ENCODE data around the gene TLE5.

Gene TLE5

GRCh38 chr19:3079578-3079977 is 17.3 kb upstream of the TLE5 start:
- H3K9me3 Mint-ChIP-seq = no peaks in the 10 kb centered on the region
- peaks cover 5% of the 10 kb centered on the region for H3K4me1 Mint-ChIP-seq
- no peaks in the 10 kb centered on the region for H3K36me3 Mint-ChIP-seq
- no peak overlapping the region for H3K4me3 Mint-ChIP-seq
- H3K27me3 Mint-ChIP-seq = no peaks in the 10 kb centered on the region
- H3K27ac Mint-ChIP-seq = no peak overlapping the region

GRCh38 chr19:3075605-3076431 is 13.5 kb upstream of the TLE5 start:
- Mint-ChIP-seq H3K4me3 (peak overlapping the region; percentile 42), H3K27me3 (no peaks in the 10 kb centered on the region), H3K36me3 (no peaks in the 10 kb centered on the region), H3K9me3 (no peaks in the 10 kb centered on the region), H3K4me1 (peaks cover 5% of the 10 kb centered on the region), H3K27ac (peak overlapping the region; percentile 59)

GRCh38 chr19:3073931-3074595 is 11.8 kb upstream of the TLE5 start:
- Mint-ChIP-seq H3K27me3 (no peaks in the 10 kb centered on the region), H3K4me3 (no peak overlapping the region), H3K27ac (no peak overlapping the region), H3K9me3 (no peaks in the 10 kb centered on the region), H3K4me1 (peaks cover 5% of the 10 kb centered on the region), H3K36me3 (no peaks in the 10 kb centered on the region)

- no peak overlapping the region for H3K27ac Mint-ChIP-seq
- H3K4me3 Mint-ChIP-seq = no peak overlapping the region
- H3K27me3 Mint-ChIP-seq = no peaks in the 10 kb centered on the region
- no peaks in the 10 kb centered on the region for H3K9me3 Mint-ChIP-seq
- no peaks in the 10 kb centered on the region for H3K36me3 Mint-ChIP-seq
- H3K4me1 Mint-ChIP-seq = peaks cover 5% of the 10 kb centered on the region
These were observed 10.9 kb upstream of the TLE5 start for GRCh38 chr19:3073159-3073563.

- Mint-ChIP-seq H3K36me3 (no peaks in the 10 kb centered on the region), H3K9me3 (no peaks in the 10 kb centered on the region), H3K27me3 (no peaks in the 10 kb centered on the region), H3K4me1 (peaks cover 5% of the 10 kb centered on the region), H3K4me3 (no peak overlapping the region), H3K27ac (no peak overlapping the region)
These were observed 9.5 kb upstream of the TLE5 start for GRCh38 chr19:3071768-3072167.

- Mint-ChIP-seq H3K27ac (no peak overlapping the region), H3K4me1 (peaks cover 10% of the 10 kb centered on the region), H3K36me3 (no peaks in the 10 kb centered on the region), H3K4me3 (no peak overlapping the region), H3K9me3 (no peaks in the 10 kb centered on the region), H3K27me3 (no peaks in the 10 kb centered on the region)
These were observed 5.8 kb upstream of the TLE5 start for GRCh38 chr19:3068071-3068470.

- Mint-ChIP-seq H3K4me1 (peaks cover 14% of the 10 kb centered on the region), H3K36me3 (no peaks in the 10 kb centered on the region), H3K27ac (peak overlapping the region; percentile 37), H3K4me3 (no peak overlapping the region), H3K27me3 (no peaks in the 10 kb centered on the region), H3K9me3 (no peaks in the 10 kb centered on the region)
These were observed 5.3 kb upstream of the TLE5 start for GRCh38 chr19:3067563-3067962.

- H3K27me3 Mint-ChIP-seq = no peaks in the 10 kb centered on the region
- peak overlapping the region; percentile 23 for H3K27ac Mint-ChIP-seq
- H3K36me3 Mint-ChIP-seq = no peaks in the 10 kb centered on the region
These were observed 4.3 kb upstream of the TLE5 start for GRCh38 chr19:3066482-3067049.

GRCh38 chr19:3065675-3066357 is 3.5 kb upstream of the TLE5 start:
- Mint-ChIP-seq H3K27ac (peak overlapping the region; percentile 62), H3K36me3 (no peaks in the 10 kb centered on the region), H3K4me3 (no peak overlapping the region), H3K9me3 (no peaks in the 10 kb centered on the region), H3K4me1 (peaks cover 16% of the 10 kb centered on the region), H3K27me3 (no peaks in the 10 kb centered on the region)

More at GRCh38 chr19:3066482-3067049, 4.3 kb upstream of the TLE5 start:
- no peaks in the 10 kb centered on the region for H3K9me3 Mint-ChIP-seq
- H3K4me3 Mint-ChIP-seq = no peak overlapping the region
- peaks cover 14% of the 10 kb centered on the region for H3K4me1 Mint-ChIP-seq

GRCh38 chr19:3064011-3064330 is 1.7 kb upstream of the TLE5 start:
- Mint-ChIP-seq H3K27ac (peak overlapping the region; percentile 76), H3K4me3 (peak overlapping the region; percentile 91), H3K36me3 (no peaks in the 10 kb centered on the region), H3K9me3 (no peaks in the 10 kb centered on the region), H3K27me3 (no peaks in the 10 kb centered on the region), H3K4me1 (peaks cover 28% of the 10 kb centered on the region)

GRCh38 chr19:3061182-3062161 is 823 bp downstream of the TLE5 start:
- Mint-ChIP-seq H3K27me3 (no peaks in the 10 kb centered on the region), H3K27ac (peak overlapping the region; percentile 65), H3K4me1 (peaks cover 48% of the 10 kb centered on the region), H3K4me3 (peak overlapping the region; percentile 87), H3K36me3 (peaks cover 3% of the 10 kb centered on the region), H3K9me3 (no peaks in the 10 kb centered on the region)

- H3K9me3 Mint-ChIP-seq = no peaks in the 10 kb centered on the region
- peaks cover 47% of the 10 kb centered on the region for H3K4me1 Mint-ChIP-seq
- H3K36me3 Mint-ChIP-seq = peaks cover 3% of the 10 kb centered on the region
- H3K27me3 Mint-ChIP-seq = no peaks in the 10 kb centered on the region
- peak overlapping the region; percentile 87 for H3K4me3 Mint-ChIP-seq
- H3K27ac Mint-ChIP-seq = peak overlapping the region; percentile 77
These were observed 1.5 kb downstream of the TLE5 start for GRCh38 chr19:3060857-3061181.

- H3K9me3 Mint-ChIP-seq = no peaks in the 10 kb centered on the region
- no peak overlapping the region for H3K27ac Mint-ChIP-seq
- peak overlapping the region; percentile 87 for H3K4me3 Mint-ChIP-seq
- H3K27me3 Mint-ChIP-seq = no peaks in the 10 kb centered on the region
- H3K4me1 Mint-ChIP-seq = peaks cover 56% of the 10 kb centered on the region
- peaks cover 4% of the 10 kb centered on the region for H3K36me3 Mint-ChIP-seq
These were observed 2.6 kb downstream of the TLE5 start for GRCh38 chr19:3059653-3060052.

- peak overlapping the region; percentile 62 for H3K27ac Mint-ChIP-seq
- H3K27me3 Mint-ChIP-seq = no peaks in the 10 kb centered on the region
- H3K4me3 Mint-ChIP-seq = no peak overlapping the region
- no peaks in the 10 kb centered on the region for H3K9me3 Mint-ChIP-seq
- H3K36me3 Mint-ChIP-seq = peaks cover 4% of the 10 kb centered on the region
- peaks cover 64% of the 10 kb centered on the region for H3K4me1 Mint-ChIP-seq
These were observed 3.4 kb downstream of the TLE5 start for GRCh38 chr19:3058821-3059314.

All from activated naive CD4-positive, alpha-beta T cell treated with anti-CD3 and anti-CD28 coated beads, Interleukin-2, amount 50 U/mL, for 24 hours (primary cell).